GM10266 (cell line): ENCODE results near the gene FLT3.

ENCODE experiments used
- DNase-seq: peaks from one replicate; pipeline ENCODE4 v3.0.0; 2012; ENCODE audit errors: extremely low spot score
- TF ChIP-seq, protein P1 (sequence below): IDR thresholded peaks from 2 replicates; pipeline ENCODE4 v1.5.1; 2012; ENCODE audit warnings: mild to moderate bottlenecking, low read depth; ENCODE audit not compliant: control insufficient read depth, insufficient read depth; ENCODE audit errors: missing control alignments

FLT3 gene

DNA sequence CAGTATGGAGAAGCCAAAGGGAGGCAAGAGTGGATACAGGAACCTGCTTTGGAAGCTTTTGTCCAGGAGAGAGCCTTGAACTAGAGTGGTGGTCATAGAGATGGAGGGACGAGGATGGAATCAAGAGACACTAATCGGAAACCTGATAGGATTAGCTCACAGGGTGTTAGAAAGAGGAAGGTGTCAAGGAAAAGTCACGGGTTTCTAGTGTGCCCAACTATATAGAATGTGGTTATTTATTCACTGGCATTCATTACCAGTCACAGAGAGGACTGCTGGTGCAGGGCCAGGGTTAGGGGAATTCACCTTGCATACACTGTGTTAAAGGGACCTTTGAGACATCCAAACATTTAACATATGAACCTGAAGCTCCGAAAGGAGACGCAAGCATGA, 68.5 kb downstream of the FLT3 start:
- TF ChIP-seq, protein P1, sequence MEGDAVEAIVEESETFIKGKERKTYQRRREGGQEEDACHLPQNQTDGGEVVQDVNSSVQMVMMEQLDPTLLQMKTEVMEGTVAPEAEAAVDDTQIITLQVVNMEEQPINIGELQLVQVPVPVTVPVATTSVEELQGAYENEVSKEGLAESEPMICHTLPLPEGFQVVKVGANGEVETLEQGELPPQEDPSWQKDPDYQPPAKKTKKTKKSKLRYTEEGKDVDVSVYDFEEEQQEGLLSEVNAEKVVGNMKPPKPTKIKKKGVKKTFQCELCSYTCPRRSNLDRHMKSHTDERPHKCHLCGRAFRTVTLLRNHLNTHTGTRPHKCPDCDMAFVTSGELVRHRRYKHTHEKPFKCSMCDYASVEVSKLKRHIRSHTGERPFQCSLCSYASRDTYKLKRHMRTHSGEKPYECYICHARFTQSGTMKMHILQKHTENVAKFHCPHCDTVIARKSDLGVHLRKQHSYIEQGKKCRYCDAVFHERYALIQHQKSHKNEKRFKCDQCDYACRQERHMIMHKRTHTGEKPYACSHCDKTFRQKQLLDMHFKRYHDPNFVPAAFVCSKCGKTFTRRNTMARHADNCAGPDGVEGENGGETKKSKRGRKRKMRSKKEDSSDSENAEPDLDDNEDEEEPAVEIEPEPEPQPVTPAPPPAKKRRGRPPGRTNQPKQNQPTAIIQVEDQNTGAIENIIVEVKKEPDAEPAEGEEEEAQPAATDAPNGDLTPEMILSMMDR, result no peak
- no peak for DNase-seq

DNA sequence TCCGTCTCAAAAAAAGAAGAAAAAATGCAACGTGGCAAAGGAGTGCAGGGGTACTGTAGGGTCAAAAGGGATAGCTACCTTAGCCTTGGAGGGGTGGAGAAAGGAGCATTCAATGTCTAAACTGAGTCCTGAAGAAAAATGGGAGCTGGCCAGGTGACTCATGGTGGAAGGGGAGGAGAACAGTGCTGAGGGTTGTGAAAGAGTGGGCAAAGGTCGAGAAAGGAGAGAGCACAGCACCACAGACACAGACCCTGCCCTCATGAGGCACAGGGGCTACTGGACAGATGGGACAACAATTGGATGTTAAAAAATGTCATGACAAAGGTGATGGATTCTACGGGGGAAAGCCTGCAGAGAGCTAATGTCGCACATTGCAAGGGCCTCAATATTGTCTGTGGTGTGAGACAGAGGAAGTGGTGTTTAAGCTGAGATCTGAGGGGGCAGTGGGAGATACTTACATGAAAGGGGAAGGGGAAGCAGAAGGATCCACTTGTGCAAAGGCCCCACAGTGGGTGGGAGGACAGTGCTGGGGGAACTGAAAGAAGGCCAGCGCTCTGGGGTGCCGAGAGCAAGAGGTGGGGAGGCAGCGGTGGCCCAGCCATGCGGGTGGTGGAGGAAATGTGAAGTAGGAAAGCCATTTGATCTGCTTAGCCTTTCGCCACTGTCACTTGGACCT, 69.0 kb downstream of the FLT3 start:
- DNase-seq, result peak; percentile 25

DNA sequence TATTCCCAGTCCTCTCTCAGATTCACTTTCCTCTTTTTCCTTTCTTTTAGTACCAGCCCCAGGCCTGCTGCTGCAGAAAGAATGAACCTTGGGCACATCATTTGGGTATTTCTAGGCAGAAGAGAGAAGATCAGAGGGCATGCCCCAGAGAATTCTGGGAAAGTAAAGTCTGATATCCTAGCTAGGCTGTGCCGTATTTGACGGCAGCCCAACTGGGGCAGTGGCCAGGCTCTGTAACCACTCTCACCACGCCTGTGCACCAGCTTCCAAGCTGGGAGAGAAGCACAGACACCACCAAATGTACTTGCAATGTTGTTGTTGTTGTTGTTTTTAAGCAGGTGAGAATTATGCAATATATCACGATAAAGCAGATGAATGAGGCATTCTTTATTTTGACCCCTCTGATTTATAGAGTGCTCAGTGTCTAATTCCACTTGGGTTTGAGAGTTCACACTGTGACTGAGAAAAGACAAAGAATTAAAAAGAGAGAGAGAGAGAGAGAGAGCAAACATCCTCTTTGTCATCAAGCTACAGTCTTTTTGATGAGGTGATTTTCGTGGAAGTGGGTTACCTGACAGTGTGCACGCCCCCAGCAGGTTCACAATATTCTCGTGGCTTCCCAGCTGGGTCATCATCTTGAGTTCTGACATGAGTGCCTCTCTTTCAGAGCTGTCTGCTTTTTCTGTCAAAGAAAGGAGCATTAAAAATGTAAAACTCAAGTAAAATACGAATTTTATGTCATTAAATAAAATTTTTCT, 72.6 kb downstream of the FLT3 start:
- DNase-seq, result no peak
- TF ChIP-seq, protein P1, result no peak

More for the DNA sequence above, 69.0 kb downstream of the FLT3 start:
- TF ChIP-seq, protein P1, result no peak

DNA sequence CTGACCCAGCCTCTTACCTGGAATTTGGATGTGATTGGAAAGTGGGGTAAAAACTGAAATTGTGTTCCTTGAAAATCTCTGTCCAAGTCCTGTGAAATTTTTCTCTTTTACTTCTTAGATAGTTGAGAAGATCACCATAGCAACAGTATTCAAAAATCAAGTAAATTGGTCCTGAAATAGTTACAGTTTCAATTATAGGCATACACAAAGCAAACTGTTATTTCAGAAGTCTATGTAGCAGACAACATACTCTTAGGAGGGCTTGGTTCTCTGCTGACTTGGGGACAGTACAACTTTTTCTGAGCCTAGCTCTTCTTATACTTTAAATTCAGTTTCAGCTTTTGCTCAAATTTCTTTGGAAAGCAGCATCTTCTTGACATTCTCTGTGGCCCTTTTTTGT, 73.3 kb downstream of the FLT3 start:
- TF ChIP-seq, protein P1, result no peak
- no peak for DNase-seq

DNA sequence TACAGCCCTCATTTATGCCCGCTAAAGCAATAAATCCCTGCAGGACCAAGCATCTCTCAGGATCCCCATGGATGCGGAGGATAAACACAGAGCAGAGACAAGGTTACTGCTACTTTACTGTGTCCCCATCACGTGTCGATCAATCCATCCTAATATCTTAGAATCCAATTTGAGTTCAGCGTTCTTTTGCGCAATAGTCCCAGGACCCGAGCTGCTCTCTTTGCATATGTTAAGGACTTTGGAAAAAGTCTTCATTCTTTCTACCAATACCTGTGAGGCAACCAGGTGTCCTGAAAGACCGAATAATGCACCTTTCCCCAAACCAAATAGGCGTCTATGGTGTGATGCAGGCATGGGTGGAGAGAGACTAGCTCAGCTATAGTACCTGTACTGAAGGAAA, 73.9 kb downstream of the FLT3 start:
- TF ChIP-seq, protein P1, result no peak
- no peak for DNase-seq

DNA sequence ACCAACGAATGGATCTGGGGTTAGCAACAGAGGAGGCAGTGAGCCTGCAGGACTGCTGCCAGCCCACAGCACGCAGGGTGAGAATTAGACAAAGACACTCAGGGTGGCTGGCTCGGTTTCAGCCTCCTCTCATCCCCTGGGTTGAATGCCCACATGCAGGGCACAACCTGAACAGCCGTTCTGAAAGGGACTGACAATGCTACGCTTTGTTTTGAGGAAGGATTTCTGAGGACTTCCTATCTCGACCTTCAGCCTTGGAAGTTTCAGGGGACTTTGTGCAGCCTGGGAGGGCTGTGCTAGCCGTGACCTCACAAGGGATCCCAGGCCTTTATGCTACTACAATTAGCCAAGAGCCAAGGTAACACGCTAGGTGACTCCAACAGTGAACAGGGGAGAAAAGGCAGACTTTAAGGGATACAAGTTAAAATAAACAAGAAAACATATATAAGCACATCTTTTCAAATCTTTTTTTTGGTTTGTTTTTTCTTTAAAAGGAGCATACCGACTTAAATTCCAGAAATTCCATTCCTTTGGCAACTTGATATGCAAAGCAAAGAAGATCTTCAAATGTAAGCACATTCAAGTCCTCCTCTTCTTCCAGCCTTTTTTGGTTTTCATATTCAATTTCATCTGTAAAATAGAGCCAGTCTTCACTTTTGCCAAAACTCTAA, 77.4 kb downstream of the FLT3 start:
- DNase-seq, result no peak
- TF ChIP-seq, protein P1, result no peak
